Lung (tissue), 12 donors: ENCODE results near the gene SPATA32. TPM values are rescaled to one million over a fixed set of nuclear protein-coding genes. Genes with fewer than 3 reads are reported as not detected.
A peak's percentile ranks its signal among the peaks of the same experiment; 100 is the strongest.

Experiments
- ATAC-seq: fragments of 200-7000 bp; cut with Tn5 transposase; one replicate; pipeline ENCODE4 v1.9.1; 2020; ENCODE audit warnings: moderate number of reproducible peaks; ENCODE audit not compliant: insufficient read depth, low FRiP score
- DNase-seq, 3 donors: peaks; one replicate each; pipeline ENCODE4 v3.0.0-alpha.2; 2013 to 2017
- H3K27ac ChIP-seq, 2 donors: one replicate each; pipeline ENCODE4 v1.5.1; 2013; ENCODE audit warnings: mild to moderate bottlenecking in 2 of 2, moderate library complexity in 2 of 2, control low read depth in 1 of 2, inconsistent platforms in 1 of 2, low read depth in 1 of 2, low read length in 1 of 2
- H3K27me3 ChIP-seq, 3 donors: one replicate each; pipeline ENCODE4 v1.5.1; 2013; ENCODE audit warnings: low read length in 2 of 3; ENCODE audit not compliant: control insufficient read depth in 3 of 3, insufficient read depth in 3 of 3
- H3K36me3 ChIP-seq, 4 donors: one replicate each; pipeline ENCODE4 v1.5.1; 2013; ENCODE audit warnings: low read length in 4 of 4, mild to moderate bottlenecking in 1 of 4, moderate library complexity in 1 of 4; ENCODE audit not compliant: control insufficient read depth in 4 of 4, insufficient read depth in 4 of 4
- H3K4me1 ChIP-seq, 5 donors: one replicate each; pipeline ENCODE4 v1.5.1; 2013; ENCODE audit warnings: low read length in 5 of 5, mild to moderate bottlenecking in 2 of 5, moderate library complexity in 1 of 5; ENCODE audit not compliant: control insufficient read depth in 5 of 5, insufficient read depth in 5 of 5
- H3K4me3 ChIP-seq: one replicate; pipeline ENCODE4 v1.5.1; 2013; ENCODE audit warnings: mild to moderate bottlenecking, control low read depth, moderate library complexity
- H3K9ac ChIP-seq, 2 donors: one replicate each; pipeline ENCODE4 v1.5.1; 2013; ENCODE audit warnings: low read length in 2 of 2, control low read depth in 1 of 2; ENCODE audit not compliant: insufficient read depth in 1 of 2
- H3K9me3 ChIP-seq, 4 donors: one replicate each; pipeline ENCODE4 v1.5.1; 2013; ENCODE audit warnings: low read length in 3 of 4, mild to moderate bottlenecking in 1 of 4, moderate library complexity in 1 of 4; ENCODE audit not compliant: control insufficient read depth in 4 of 4, insufficient read depth in 3 of 4
- WGBS, 2 donors: extraction: QIAGEN DNeasy Blood & Tissue Kit; methylation state at CpG; one replicate each; pipeline ENCODE4 v1.1.7; 2013; 5-methylcytosine and 5-hydroxymethylcytosine counted together
- polyA plus RNA-seq, 2 donors: library from polyadenylated mRNA; stranded (reverse); fragments of 200-250 nt; gene quantifications; one replicate each; pipeline ENCODE4 v1.2.1, GENCODE V29; 2013
- total RNA-seq, 2 donors: library from RNA; depleted of rRNA in 1 of 2; stranded (reverse); fragments of >200 nt in 1 of 2; gene quantifications; one replicate each; pipeline ENCODE4 v1.2.1, GENCODE V29; 2014 to 2021
- TF ChIP-seq, protein P1 (sequence below): IDR thresholded peaks from 2 replicates; pipeline ENCODE4 v1.5.1; 2012; ENCODE audit warnings: mild to moderate bottlenecking; ENCODE audit errors: control extremely low read depth, extremely low read depth
- donor health status: control.
- donor health status: control.
- donor health status: Bipolar disorder and iron deficiency.
- donor health status: healthy.
- donor health status: DM: yes; HTN: yes; CAD: no.

SPATA32 gene
- total and polyA plus RNA-seq, 4 donors = 0.08 to 0.40 (median 0.21) TPM; not detected in 1

DNA sequence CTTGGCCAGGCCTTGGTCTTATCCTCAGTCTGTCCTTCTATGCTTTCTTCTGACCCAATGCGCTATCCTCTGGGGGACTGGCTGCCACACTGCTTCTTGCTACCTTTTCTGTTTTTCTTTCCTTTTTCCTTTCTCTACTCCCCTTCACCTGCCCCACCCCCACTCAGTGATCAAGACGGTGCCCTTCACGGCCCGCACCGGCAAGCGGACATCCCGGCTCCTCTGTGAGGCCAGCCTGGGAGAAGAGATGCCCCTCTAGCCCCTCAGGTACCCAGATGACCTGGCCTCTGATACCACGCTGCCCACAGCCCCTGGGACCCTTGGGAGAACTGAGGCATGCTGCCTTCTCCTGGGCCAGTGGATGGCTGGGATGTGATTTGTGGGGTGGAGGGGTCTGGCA lies 15.6 kb downstream of the SPATA32 start:
- peak overlapping the region in 1 of 2 donors; percentile 19 for H3K9ac ChIP-seq
- peaks cover 0 to 15% (median 0%) of the 10 kb centered on the region in 5 donors for H3K4me1 ChIP-seq
- peaks cover 0 to 36% (median 0%) of the 10 kb centered on the region in 4 donors for H3K36me3 ChIP-seq
- ATAC-seq (no peak), DNase-seq (no peak)
- H3K9me3 ChIP-seq = no peaks in the 10 kb centered on the region
- 79 to 90% methylated on average over 8 of the region's 8 CpGs for WGBS, 2 donors
- TF ChIP-seq, protein P1, sequence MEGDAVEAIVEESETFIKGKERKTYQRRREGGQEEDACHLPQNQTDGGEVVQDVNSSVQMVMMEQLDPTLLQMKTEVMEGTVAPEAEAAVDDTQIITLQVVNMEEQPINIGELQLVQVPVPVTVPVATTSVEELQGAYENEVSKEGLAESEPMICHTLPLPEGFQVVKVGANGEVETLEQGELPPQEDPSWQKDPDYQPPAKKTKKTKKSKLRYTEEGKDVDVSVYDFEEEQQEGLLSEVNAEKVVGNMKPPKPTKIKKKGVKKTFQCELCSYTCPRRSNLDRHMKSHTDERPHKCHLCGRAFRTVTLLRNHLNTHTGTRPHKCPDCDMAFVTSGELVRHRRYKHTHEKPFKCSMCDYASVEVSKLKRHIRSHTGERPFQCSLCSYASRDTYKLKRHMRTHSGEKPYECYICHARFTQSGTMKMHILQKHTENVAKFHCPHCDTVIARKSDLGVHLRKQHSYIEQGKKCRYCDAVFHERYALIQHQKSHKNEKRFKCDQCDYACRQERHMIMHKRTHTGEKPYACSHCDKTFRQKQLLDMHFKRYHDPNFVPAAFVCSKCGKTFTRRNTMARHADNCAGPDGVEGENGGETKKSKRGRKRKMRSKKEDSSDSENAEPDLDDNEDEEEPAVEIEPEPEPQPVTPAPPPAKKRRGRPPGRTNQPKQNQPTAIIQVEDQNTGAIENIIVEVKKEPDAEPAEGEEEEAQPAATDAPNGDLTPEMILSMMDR = no peak
- no peak overlapping the region for H3K27ac ChIP-seq
- peaks cover 0 to 8% (median 3%) of the 10 kb centered on the region in 3 donors for H3K27me3 ChIP-seq
- no peak overlapping the region for H3K4me3 ChIP-seq

DNA sequence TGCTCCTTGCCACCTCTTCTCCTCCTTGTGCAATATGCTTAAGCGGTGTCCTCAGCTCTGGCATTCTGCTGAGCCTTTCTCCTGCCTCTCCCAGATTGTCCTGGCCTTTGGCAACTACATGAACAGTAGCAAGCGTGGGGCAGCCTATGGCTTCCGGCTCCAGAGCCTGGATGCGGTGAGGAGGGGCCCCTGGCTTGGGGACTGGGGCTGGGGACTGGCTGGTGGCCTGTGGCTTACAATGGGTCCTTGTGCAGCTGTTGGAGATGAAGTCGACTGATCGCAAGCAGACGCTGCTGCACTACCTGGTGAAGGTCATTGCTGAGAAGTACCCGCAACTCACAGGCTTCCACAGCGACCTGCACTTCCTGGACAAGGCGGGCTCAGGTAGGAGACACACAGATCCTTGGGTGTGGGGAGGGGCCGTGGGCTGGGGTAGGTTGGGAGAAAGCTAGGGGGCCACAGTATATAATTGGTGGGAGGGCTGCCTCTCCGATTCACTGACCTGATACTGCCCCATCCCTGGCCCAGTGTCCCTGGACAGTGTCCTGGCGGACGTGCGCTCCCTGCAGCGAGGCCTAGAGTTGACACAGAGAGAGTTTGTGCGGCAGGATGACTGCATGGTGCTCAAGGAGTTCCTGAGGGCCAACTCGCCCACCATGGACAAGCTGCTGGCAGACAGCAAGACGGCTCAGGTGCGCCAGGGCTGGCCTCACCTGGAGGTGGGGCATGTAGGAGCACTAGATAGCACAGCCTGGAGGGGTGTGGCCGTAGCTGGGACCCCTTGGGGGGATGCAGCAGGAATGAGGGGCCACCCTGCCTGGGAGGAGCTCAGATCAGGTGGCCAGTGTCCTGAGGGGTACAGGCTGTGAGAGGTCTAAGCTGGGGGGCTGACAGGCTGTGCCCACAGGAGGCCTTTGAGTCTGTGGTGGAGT lies 16.9 kb downstream of the SPATA32 start:
- Histone ChIP-seq H3K4me3 (no peak overlapping the region), H3K27me3 (peaks cover 0 to 17% (median 7%) of the 10 kb centered on the region in 3 donors), H3K4me1 (peaks cover 0 to 19% (median 0%) of the 10 kb centered on the region in 5 donors), H3K27ac (no peak overlapping the region), H3K9ac (no peak overlapping the region), H3K9me3 (no peaks in the 10 kb centered on the region), H3K36me3 (peaks cover 0 to 41% (median 0%) of the 10 kb centered on the region in 4 donors)
- TF ChIP-seq, protein P1 = no peak
- ATAC-seq (no peak), DNase-seq (no peak)
- WGBS, 2 donors = 91 to 94% methylated on average over 21 of the region's 21 CpGs

DNA sequence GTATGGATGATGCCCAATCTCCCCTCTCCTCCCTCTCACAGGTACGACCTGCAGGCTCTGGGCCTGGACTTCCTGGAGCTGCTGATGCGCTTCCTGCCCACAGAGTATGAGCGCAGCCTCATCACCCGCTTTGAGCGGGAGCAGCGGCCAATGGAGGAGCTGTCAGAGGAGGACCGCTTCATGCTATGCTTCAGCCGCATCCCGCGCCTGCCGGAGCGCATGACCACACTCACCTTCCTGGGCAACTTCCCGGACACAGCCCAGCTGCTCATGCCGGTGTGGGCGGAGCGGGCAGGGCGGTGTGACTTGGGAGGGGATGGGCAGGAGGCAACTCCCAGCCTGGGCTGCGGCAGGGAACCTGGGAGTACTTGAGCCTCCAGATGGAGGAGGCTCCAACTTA lies 18.1 kb downstream of the SPATA32 start:
- no peak for DNase-seq
- WGBS, 2 donors = 89 to 93% methylated on average over 18 of the region's 18 CpGs

More for the DNA sequence above, 18.1 kb downstream of the SPATA32 start:
- Histone ChIP-seq H3K9ac (no peak overlapping the region), H3K27me3 (peaks cover 0 to 17% (median 7%) of the 10 kb centered on the region in 3 donors), H3K36me3 (peaks cover 0 to 42% (median 0%) of the 10 kb centered on the region in 4 donors), H3K4me1 (peaks cover 0 to 19% (median 0%) of the 10 kb centered on the region in 5 donors), H3K9me3 (no peaks in the 10 kb centered on the region), H3K4me3 (no peak overlapping the region), H3K27ac (no peak overlapping the region)
- no peak for ATAC-seq
- TF ChIP-seq, protein P1 = no peak
